Stimulated activated CD8-positive, alpha-beta memory T cell treated with anti-CD3 and anti-CD28 coated beads, Interleukin-4, amount 100 ng/mL, for 24 hours (primary cell): Measurements from ENCODE around the gene TGFBR3L.
A peak's percentile ranks its signal among the peaks of the same experiment; 100 is the strongest.
"Not testable (repeated sequence)": the region's sequence is repeated elsewhere in the genome, so short reads cannot be mapped to it uniquely, and the experiment has no call there.

Experiments used
- DNase-seq: peaks from one replicate; pipeline ENCODE4 v3.0.0-alpha.2; 2020; ENCODE audit warnings: low read depth

Gene TGFBR3L

GRCh38 chr19:7917267-7918061, 2.8 kb downstream of the TGFBR3L start:
- DNase-seq = no peak

GRCh38 chr19:7918062-7918614, 3.5 kb downstream of the TGFBR3L start:
- not testable (repeated sequence) for DNase-seq

- no peak for DNase-seq
These were observed 4.2 kb downstream of the TGFBR3L start for GRCh38 chr19:7918615-7919421.

GRCh38 chr19:7919610-7920518, 5.2 kb downstream of the TGFBR3L start, which contains the start of gene SNAPC2:
TSS of gene SNAPC2 (plus strand) at chr19:7920338. CDS start at chr19:7920367, 29 bp downstream.
- DNase-seq = peak; percentile 94

GRCh38 chr19:7920519-7921301, 6.1 kb downstream of the TGFBR3L start:
- peak; percentile 98 for DNase-seq

- no peak for DNase-seq
These were observed 6.8 kb downstream of the TGFBR3L start for GRCh38 chr19:7921302-7921966.

- no peak for DNase-seq
These were observed 7.6 kb downstream of the TGFBR3L start for GRCh38 chr19:7921967-7922835.

- DNase-seq = no peak
These were observed 8.2 kb downstream of the TGFBR3L start for GRCh38 chr19:7922836-7923195.

GRCh38 chr19:7923295-7924191, 8.9 kb downstream of the TGFBR3L start:
- DNase-seq = no peak

- DNase-seq = no peak
These were observed 9.6 kb downstream of the TGFBR3L start for GRCh38 chr19:7924241-7924640.

GRCh38 chr19:7924651-7925170, 10.1 kb downstream of the TGFBR3L start:
- DNase-seq = no peak

GRCh38 chr19:7925171-7925851, 10.7 kb downstream of the TGFBR3L start:
- peak; percentile 71 for DNase-seq

- DNase-seq = peak; percentile 67
These were observed 11.5 kb downstream of the TGFBR3L start, which contains the start of gene CTXN1 for GRCh38 chr19:7926021-7926726. TSS of gene CTXN1 (minus strand) at chr19:7926135. CDS start at chr19:7925538, 597 bp downstream.

GRCh38 chr19:7926727-7927604, 12.3 kb downstream of the TGFBR3L start:
- no peak for DNase-seq

- DNase-seq = no peak
These were observed 13.1 kb downstream of the TGFBR3L start for GRCh38 chr19:7927605-7928333.
